ENCODE results near the gene LSM4. TPM values are rescaled to one million over a fixed set of nuclear protein-coding genes. Genes with fewer than 3 reads are reported as not detected.

The LSM4 gene
- total and polyA plus RNA-seq, 2 of the 13 experiments (the other 11 are each of a cell fraction or from before 2014, with no cell fraction given), result 65.8 to 166 TPM

GRCh38 chr19:18340990-18341868 is 18.4 kb upstream of the LSM4 start (continued):
- peak; percentile 22; the same call in 1 of the 2 replicates for TF ChIP-seq HDAC1 (CRISPR knock-in tag; IDR thresholded peaks at IDR 0.05)
- TF ChIP-seq, protein P1, sequence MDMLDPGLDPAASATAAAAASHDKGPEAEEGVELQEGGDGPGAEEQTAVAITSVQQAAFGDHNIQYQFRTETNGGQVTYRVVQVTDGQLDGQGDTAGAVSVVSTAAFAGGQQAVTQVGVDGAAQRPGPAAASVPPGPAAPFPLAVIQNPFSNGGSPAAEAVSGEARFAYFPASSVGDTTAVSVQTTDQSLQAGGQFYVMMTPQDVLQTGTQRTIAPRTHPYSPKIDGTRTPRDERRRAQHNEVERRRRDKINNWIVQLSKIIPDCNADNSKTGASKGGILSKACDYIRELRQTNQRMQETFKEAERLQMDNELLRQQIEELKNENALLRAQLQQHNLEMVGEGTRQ (IDR thresholded peaks at IDR 0.05; ENCODE audit: low read depth, low read length), result peak; percentile 27; the same call in 1 of the 2 replicates
- TF ChIP-seq, protein P1 (CRISPR knock-in tag; IDR thresholded peaks at IDR 0.05; ENCODE audit: borderline replicate concordance), result peak; percentile 85; the same call in 1 of the 2 replicates
- TF ChIP-seq, protein P2, sequence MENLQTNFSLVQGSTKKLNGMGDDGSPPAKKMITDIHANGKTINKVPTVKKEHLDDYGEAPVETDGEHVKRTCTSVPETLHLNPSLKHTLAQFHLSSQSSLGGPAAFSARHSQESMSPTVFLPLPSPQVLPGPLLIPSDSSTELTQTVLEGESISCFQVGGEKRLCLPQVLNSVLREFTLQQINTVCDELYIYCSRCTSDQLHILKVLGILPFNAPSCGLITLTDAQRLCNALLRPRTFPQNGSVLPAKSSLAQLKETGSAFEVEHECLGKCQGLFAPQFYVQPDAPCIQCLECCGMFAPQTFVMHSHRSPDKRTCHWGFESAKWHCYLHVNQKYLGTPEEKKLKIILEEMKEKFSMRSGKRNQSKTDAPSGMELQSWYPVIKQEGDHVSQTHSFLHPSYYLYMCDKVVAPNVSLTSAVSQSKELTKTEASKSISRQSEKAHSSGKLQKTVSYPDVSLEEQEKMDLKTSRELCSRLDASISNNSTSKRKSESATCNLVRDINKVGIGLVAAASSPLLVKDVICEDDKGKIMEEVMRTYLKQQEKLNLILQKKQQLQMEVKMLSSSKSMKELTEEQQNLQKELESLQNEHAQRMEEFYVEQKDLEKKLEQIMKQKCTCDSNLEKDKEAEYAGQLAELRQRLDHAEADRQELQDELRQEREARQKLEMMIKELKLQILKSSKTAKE (CRISPR knock-in tag; IDR thresholded peaks at IDR 0.05; ENCODE audit: borderline replicate concordance), result 0 out of 2 replicates have a peak, but pooled peaks have one; percentile 41
- TF ChIP-seq ZBED4 (CRISPR knock-in tag; IDR thresholded peaks at IDR 0.05; ENCODE audit: borderline replicate concordance), result peak; percentile 33; the same call in 1 of the 2 replicates
- TF ChIP-seq ZC3H4 (CRISPR knock-in tag; IDR thresholded peaks at IDR 0.05; ENCODE audit: borderline replicate concordance), result 0 out of 2 replicates have a peak, but pooled peaks have one; percentile 51
- peak; percentile 21 for TF ChIP-seq TBL1XR1 (IDR thresholded peaks at IDR 0.05; ENCODE audit: borderline replicate concordance, low read length, partially characterized antibody)
- TF ChIP-seq SOX13 (IDR thresholded peaks at IDR 0.05), result no peak
- peak in 1 of 2 experiments; percentile 27; a peak in 1 of 4 replicates for TF ChIP-seq SOX13 (CRISPR knock-in tag; conservative IDR thresholded peaks at IDR 0.05 in 1 of 2, IDR thresholded peaks at IDR 0.05 in 1 of 2)
- no peak for TF ChIP-seq ZNF572 (CRISPR knock-in tag; IDR thresholded peaks at IDR 0.05)
- TF ChIP-seq FOXM1 (CRISPR knock-in tag; IDR thresholded peaks at IDR 0.05), result no peak
- TF ChIP-seq, protein P3, sequence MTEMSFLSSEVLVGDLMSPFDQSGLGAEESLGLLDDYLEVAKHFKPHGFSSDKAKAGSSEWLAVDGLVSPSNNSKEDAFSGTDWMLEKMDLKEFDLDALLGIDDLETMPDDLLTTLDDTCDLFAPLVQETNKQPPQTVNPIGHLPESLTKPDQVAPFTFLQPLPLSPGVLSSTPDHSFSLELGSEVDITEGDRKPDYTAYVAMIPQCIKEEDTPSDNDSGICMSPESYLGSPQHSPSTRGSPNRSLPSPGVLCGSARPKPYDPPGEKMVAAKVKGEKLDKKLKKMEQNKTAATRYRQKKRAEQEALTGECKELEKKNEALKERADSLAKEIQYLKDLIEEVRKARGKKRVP (CRISPR knock-in tag; IDR thresholded peaks at IDR 0.05), result no peak
- TF ChIP-seq THAP9 (CRISPR knock-in tag; IDR thresholded peaks at IDR 0.05; ENCODE audit: borderline replicate concordance), result peak; percentile 57; the same call in 1 of the 2 replicates
